ENCODE measurements around the gene ZDHHC14.

The ZDHHC14 gene

GRCh38 chr6:157607317-157608109 lies 226.5 kb downstream of the ZDHHC14 start:
- peak; percentile 85 for FAIRE-seq
- no peak for DNase-seq (ENCODE audit: insufficient read length, low spot score)

GRCh38 chr6:157608221-157609075 lies 227.5 kb downstream of the ZDHHC14 start:
- no peak for DNase-seq (ENCODE audit: insufficient read length, low spot score)
- no peak for FAIRE-seq

- FAIRE-seq (no peak), DNase-seq (ENCODE audit: insufficient read length, low spot score) (no peak)
These were observed 228.1 kb downstream of the ZDHHC14 start for GRCh38 chr6:157609117-157609516.

GRCh38 chr6:157609556-157609955 lies 228.6 kb downstream of the ZDHHC14 start:
- no peak for DNase-seq (ENCODE audit: insufficient read length, low spot score)
- no peak for FAIRE-seq

- DNase-seq (ENCODE audit: insufficient read length, low spot score) (no peak), FAIRE-seq (no peak)
These were observed 229.5 kb downstream of the ZDHHC14 start for GRCh38 chr6:157610451-157610999.

- no peak for DNase-seq (ENCODE audit: insufficient read length, low spot score)
- FAIRE-seq, result no peak
These were observed 230.4 kb downstream of the ZDHHC14 start for GRCh38 chr6:157611406-157611805.

GRCh38 chr6:157613011-157613522 lies 232.1 kb downstream of the ZDHHC14 start:
- DNase-seq (ENCODE audit: insufficient read length, low spot score) (no peak), FAIRE-seq (no peak)

GRCh38 chr6:157614026-157614568 lies 233.1 kb downstream of the ZDHHC14 start:
- DNase-seq (ENCODE audit: insufficient read length, low spot score), result no peak
- FAIRE-seq, result no peak

GRCh38 chr6:157615420-157615769 lies 234.4 kb downstream of the ZDHHC14 start:
- FAIRE-seq, result peak; percentile 14
- DNase-seq (ENCODE audit: insufficient read length, low spot score), result no peak

- FAIRE-seq, result no peak
- no peak for DNase-seq (ENCODE audit: insufficient read length, low spot score)
These were observed 235.0 kb downstream of the ZDHHC14 start for GRCh38 chr6:157615951-157616350.

GRCh38 chr6:157620944-157621343 lies 240.0 kb downstream of the ZDHHC14 start:
- DNase-seq (ENCODE audit: insufficient read length, low spot score) (no peak), FAIRE-seq (no peak)

GRCh38 chr6:157621406-157621805 lies 240.4 kb downstream of the ZDHHC14 start:
- no peak for FAIRE-seq
- DNase-seq (ENCODE audit: insufficient read length, low spot score), result no peak

- FAIRE-seq (no peak), DNase-seq (ENCODE audit: insufficient read length, low spot score) (no peak)
These were observed 241.4 kb downstream of the ZDHHC14 start for GRCh38 chr6:157622427-157622826.

- no peak for FAIRE-seq
- DNase-seq (ENCODE audit: insufficient read length, low spot score), result no peak
These were observed 244.1 kb downstream of the ZDHHC14 start for GRCh38 chr6:157625111-157625510.

GRCh38 chr6:157625764-157626163 lies 244.8 kb downstream of the ZDHHC14 start:
- FAIRE-seq (no peak), DNase-seq (ENCODE audit: insufficient read length, low spot score) (no peak)

- DNase-seq (ENCODE audit: insufficient read length, low spot score) (no peak), FAIRE-seq (no peak)
These were observed 246.4 kb downstream of the ZDHHC14 start for GRCh38 chr6:157627195-157627966.

- FAIRE-seq, result no peak
- DNase-seq (ENCODE audit: insufficient read length, low spot score), result no peak
These were observed 247.5 kb downstream of the ZDHHC14 start for GRCh38 chr6:157628463-157628862.

GRCh38 chr6:157629220-157629619 lies 248.2 kb downstream of the ZDHHC14 start:
- FAIRE-seq (peak; percentile 8), DNase-seq (ENCODE audit: insufficient read length, low spot score) (no peak)

- DNase-seq (ENCODE audit: insufficient read length, low spot score) (no peak), FAIRE-seq (no peak)
These were observed 249.6 kb downstream of the ZDHHC14 start for GRCh38 chr6:157630463-157631080.

- DNase-seq (ENCODE audit: insufficient read length, low spot score) (no peak), FAIRE-seq (no peak)
These were observed 250.4 kb downstream of the ZDHHC14 start for GRCh38 chr6:157631412-157631811.
